ENCODE results near the gene MTOR.
"Not testable (repeated sequence)": the region's sequence is repeated elsewhere in the genome, so short reads cannot be mapped to it uniquely, and the experiment has no call there.

The MTOR gene

GRCh38 chr1:11109047-11109760 lies 153.1 kb downstream of the MTOR start:
- DNase-seq (ENCODE audit: low read depth) = no peak

DNA sequence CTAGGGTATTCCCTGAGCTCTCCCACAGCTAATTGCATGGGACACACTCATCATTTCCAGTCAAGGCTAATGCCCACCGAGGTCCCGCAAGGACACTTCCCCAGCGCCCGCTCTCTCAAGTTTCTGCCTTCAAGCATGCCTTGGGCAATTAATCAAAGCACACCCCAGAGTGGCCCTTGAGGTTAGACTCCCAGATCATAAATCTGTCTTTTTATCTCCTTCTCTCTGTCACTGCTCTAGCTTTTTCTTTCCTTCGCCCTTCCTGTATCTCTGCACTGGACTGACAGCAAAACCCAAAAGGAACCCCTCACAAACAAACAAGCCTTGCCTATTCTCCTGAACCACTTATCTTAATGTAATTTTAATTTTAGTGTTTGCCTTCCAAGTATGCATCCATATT lies 154.8 kb downstream of the MTOR start:
- no peak for DNase-seq (ENCODE audit: low read depth)

GRCh38 chr1:11105586-11105985 lies 156.8 kb downstream of the MTOR start:
- no peak for DNase-seq (ENCODE audit: low read depth)

- no peak for DNase-seq (ENCODE audit: low read depth)
These were observed 161.0 kb downstream of the MTOR start for GRCh38 chr1:11101347-11101746.

- not testable (repeated sequence) for DNase-seq (ENCODE audit: low read depth)
These were observed 161.5 kb downstream of the MTOR start for GRCh38 chr1:11100806-11101205.

DNA sequence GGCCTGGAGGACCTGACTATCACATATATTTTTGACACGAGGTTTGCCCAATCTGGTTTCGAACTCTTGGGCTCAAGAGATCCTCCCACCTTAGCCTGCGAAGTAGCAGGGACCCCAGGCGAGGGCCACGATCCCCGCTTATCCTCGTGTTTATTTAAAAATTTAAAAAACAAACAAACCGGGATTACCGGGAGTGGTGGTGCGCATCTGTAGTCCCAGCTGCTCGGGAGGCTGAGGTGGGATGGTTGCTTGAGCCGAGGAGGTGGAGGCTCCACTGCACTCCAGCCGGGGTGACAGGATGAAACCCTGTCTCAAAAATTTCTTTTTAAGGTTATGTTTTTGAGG lies 162.2 kb downstream of the MTOR start:
- no peak for DNase-seq (ENCODE audit: low read depth)

- peak; percentile 96 for DNase-seq (ENCODE audit: low read depth)
These were observed 162.8 kb downstream of the MTOR start, which contains the start of gene EXOSC10 for GRCh38 chr1:11099310-11100148. TSS of gene EXOSC10 (minus strand) at chr1:11099869. CDS start at chr1:11099831, 38 bp downstream.

DNA sequence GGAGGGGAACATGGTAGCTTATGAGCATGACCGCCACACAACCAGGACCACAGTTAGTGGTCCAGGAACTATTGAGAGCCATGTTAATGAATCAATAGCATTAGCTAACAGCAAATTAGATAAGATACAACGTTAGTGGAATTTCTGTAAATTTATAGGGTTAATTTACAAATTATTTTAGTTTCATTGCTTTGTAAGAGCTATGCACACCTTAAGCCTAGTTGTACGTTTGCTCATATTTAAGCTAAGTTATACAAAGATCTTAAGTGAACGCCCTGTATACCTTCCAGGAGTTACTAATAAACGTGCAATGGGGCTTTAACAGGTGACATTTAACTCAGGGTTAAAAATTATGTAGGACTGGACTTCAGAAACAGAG lies 163.4 kb downstream of the MTOR start:
- no peak for DNase-seq (ENCODE audit: low read depth)

DNA sequence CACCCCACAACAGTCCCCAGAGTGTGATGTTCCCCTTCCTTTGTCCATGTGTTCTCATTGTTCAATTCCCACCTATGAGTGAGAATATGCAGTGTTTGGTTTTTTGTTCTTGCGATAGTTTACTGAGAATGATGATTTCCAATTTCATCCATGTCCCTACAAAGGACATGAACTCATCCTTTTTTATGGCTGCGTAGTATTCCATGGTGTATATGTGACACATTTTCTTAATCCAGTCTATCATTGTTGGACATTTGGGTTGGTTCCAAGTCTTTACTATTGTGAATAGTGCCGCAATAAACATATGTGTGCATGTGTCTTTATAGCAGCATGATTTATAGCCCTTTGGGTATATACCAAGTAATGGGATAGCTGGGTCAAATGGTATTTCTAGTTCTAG lies 178.6 kb downstream of the MTOR start:
- DNase-seq (ENCODE audit: low read depth) = not testable (repeated sequence)

DNA sequence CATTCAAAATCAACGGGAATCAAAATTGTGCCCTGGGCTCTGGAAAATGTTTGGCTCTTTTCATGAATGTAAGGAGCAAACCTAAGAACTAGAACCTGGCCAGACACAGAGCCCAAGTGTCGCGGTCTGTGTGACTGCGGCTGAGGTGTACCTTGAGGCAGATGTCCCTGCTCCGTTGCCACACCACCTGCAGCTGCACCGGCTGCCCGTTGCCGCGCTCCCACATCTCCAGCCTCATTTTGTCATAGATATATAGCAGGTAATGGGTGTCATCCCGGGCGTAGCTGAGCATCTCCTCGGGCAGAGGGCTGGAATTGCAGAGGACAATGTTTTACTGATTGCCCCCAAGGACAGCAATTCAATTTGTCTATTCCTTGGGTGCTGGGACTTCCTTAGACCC lies 181.4 kb downstream of the MTOR start:
- DNase-seq (ENCODE audit: low read depth) = no peak

GRCh38 chr1:11078631-11079030 lies 183.7 kb downstream of the MTOR start:
- no peak for DNase-seq (ENCODE audit: low read depth)

GRCh38 chr1:11073398-11073797 lies 189.0 kb downstream of the MTOR start:
- DNase-seq (ENCODE audit: low read depth) = not testable (repeated sequence)

DNA sequence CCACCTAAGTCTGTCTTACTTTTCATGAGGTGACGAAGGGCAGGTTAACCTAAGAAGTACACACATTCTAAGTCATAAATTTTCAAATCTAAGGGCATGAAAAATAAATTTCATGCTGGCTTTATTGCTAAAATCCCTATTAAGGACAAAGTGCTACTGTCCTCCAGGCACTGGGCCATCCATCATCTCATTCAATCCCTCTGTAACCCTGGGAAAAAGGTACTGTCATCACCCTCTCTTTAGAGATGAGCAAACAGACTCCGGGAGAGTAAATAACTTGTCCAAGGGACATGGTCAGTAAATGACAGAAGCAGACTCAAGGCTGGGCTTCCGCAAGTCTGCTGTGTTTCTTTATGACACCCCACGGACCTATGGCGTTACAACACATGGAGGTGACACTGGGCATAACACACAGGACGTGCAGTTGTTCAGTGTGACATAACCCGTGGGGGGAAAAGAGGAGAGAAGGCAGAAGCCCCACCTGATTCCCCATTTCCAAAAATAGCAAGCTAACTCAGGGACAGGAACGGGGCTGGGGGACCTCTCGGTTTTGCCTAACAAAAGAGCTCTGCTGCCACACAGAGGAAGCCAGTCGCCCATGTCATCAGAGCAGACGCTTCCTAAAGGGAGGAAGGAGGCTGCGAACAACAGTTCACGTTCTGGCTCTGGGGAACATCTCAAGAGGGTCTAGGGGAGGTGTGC lies 190.0 kb downstream of the MTOR start:
- DNase-seq (ENCODE audit: low read depth) = no peak

GRCh38 chr1:11071463-11072215 lies 190.7 kb downstream of the MTOR start:
- no peak for DNase-seq (ENCODE audit: low read depth)

DNA sequence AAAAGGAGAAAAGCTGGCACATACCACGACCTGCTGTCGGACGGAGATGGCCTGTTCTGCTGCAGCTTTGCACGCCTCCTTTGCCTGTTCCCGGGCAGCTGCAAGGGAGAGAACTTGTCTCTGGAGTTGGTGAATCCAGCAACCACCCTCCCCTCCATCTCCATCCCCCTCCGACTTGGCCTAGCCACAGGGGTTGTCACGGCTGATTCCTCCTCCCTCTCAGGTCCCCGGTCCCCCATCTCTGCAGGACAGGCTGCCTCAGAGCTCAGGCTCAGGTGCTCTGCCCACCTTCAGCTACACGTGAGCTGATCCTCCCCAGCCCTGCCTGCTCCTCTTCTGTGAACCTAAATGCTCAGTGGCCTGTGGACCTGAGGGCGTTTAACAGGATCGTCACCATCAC lies 191.5 kb downstream of the MTOR start:
- DNase-seq (ENCODE audit: low read depth) = no peak

DNA sequence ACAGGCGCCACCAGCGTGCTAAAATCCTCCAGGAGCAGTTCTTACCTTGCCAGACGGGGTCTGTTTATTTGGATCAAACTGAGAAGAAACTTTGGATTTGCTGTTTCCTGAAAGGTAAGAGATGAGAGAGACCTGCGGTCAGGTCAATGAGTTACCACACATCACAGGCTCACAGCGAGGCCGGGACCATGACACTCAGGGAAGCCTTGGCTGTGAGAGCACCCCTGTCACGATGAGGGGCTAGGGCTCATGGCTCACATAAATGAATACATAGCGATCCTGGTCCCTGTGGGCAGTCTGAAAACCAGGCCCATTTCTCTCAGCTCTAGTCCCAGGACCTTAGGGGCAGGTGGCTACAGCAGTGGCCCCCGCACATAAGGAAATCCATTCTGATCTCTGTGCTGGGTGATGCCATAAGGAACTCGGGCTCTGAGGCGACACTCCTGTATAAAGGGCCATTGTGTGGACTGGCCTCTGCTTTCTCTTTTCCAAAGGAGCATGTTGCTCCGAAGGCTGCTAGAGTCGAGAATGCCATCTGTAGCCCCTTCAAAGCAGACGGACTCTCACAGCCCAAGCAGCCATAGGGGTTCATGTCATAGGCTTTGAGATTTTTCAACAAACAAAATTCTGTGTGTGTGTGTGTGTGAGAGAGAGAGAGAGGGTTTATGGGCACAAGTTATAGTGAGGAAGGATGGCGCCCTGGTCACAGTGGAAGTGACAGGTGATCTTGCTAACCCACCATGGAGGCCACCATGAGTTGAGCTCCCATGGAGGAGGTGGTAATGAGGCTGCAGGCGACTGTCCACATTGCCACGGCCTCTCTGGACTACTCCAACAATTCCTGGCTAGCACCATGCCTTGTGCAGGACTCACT lies 193.5 kb downstream of the MTOR start:
- DNase-seq (ENCODE audit: low read depth) = no peak

DNA sequence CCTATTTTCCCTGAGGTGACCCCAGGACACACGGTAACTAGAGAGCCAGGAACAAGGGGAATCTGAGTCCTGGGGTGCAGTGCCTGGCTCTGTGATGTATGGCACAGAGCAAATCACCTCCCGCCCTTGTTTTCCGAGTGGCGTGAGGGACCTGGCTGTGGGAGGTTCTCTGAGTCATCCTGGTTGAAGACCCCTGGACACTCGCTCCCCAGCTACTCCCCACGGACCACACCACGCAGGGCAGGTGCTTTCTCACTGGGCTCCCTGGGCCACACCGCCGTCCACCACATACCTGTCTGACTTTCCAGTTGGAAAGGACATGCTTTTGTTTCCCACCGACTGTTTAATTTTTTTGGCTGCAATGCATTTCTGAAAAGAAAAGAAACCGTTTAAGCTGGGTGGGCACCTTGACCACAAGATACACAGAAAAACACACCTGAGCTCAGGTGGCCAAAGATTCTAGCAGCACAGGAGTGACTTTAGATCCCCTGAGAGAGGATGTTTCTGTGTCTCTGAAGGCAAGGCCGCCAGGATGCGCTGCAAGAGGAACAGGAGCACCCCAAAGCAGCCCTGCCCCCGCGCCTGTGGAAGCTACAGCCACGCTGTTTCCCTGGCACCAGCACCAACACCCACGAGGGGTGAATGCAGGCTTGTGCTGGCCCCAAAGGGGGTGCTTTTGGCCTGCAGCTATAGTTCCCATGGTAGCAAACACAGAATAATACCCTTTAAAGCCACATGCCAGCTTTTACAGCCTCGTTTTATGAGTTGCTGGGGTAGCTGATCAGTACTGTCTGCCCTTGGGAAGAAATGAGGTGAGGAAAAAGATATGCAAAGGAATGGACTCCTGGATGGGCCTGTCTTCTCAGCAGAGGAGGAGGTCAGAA lies 194.4 kb downstream of the MTOR start:
- no peak for DNase-seq (ENCODE audit: low read depth)

DNA sequence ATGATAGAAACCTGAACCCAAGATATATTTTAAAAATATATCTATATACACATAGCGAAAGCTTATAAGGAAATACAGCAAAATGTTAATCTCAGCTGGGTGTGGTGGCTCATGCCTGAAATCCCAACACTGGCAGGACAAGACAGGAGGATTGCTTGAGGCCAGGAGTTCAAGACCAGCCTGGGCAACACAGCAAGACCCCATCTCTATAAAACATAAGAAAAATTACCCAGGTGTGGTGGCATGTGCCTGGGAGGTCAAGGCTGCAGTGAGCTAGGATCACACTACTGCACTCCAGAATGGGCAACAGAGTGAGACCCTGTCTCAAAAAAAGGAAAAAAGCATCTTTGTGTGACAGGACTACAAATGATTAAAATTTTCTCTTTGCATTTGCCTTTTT lies 196.6 kb downstream of the MTOR start:
- DNase-seq (ENCODE audit: low read depth) = no peak

GRCh38 chr1:11064942-11065341 lies 197.4 kb downstream of the MTOR start:
- no peak for DNase-seq (ENCODE audit: low read depth)

GRCh38 chr1:11063937-11064537 lies 198.3 kb downstream of the MTOR start:
- not testable (repeated sequence) for DNase-seq (ENCODE audit: low read depth)
